Right lobe of liver (tissue), 6 donors: ENCODE results near the gene BEND6. TPM values are rescaled to one million over a fixed set of nuclear protein-coding genes. Genes with fewer than 3 reads are reported as not detected.

Experiments
- ATAC-seq, 4 donors: fragments of 200-7000 bp; cut with Tn5 transposase; one replicate each; pipeline ENCODE4 v1.9.1; 2020; ENCODE audit warnings: mild to moderate bottlenecking in 4 of 4, moderate library complexity in 4 of 4
- DNase-seq, 3 donors: peaks; one replicate each; pipeline ENCODE4 v3.0.0-alpha.2; 2020
- H3K27ac ChIP-seq, 3 donors: fragments of 200-600 bp; one replicate each; pipeline ENCODE4 v1.8.0; 2022
- H3K27me3 ChIP-seq, 2 donors: fragments of 200-600 bp; one replicate each; pipeline ENCODE4 v1.8.0; 2022
- H3K36me3 ChIP-seq, 4 donors: fragments of 200-600 bp; sonication (generic) in 1 of 4; one replicate each; pipeline versions ENCODE4 v1.5.1 to v1.8.0; 2017 to 2022; ENCODE audit warnings: control low read depth in 1 of 4
- H3K4me1 ChIP-seq, 4 donors: fragments of 200-600 bp; sonication (generic) in 1 of 4; one replicate each; pipeline versions ENCODE4 v1.5.1 to v1.8.0; 2017 to 2022; ENCODE audit warnings: control low read depth in 1 of 4
- H3K4me3 ChIP-seq, 3 donors: fragments of 200-600 bp; one replicate each; pipeline ENCODE4 v1.8.0; 2022
- H3K9me3 ChIP-seq, 4 donors: fragments of 200-600 bp; sonication (generic) in 1 of 4; one replicate each; pipeline versions ENCODE4 v1.5.1 to v1.8.0; 2017 to 2022; ENCODE audit warnings: control low read depth in 1 of 4
- CTCF ChIP-seq, 4 donors: fragments of 200-600 bp in 3 of 4; fragments of 450-650 bp in 1 of 4; IDR thresholded peaks; one replicate each; pipeline versions ENCODE4 v1.5.1 to v1.8.0; 2016 to 2022; ENCODE audit warnings: antibody characterized with exemption in 4 of 4, mild to moderate bottlenecking in 2 of 4
- POLR2A ChIP-seq: fragments of 450-650 bp; IDR thresholded peaks from one replicate; pipeline ENCODE4 v1.6.1; 2017; ENCODE audit warnings: antibody characterized with exemption, mild to moderate bottlenecking
- WGBS: methylation state at CpG from one replicate; pipeline ENCODE4 v1.1.6; 2018; ENCODE audit warnings: low coverage, low lambda C conversion rate; ENCODE audit not compliant: insufficient coverage; ENCODE audit errors: missing lambda C conversion rate; 5-methylcytosine and 5-hydroxymethylcytosine counted together
- intact Hi-C, 2 donors: fragments of 100-400 bp; cut with DNase I; formaldehyde crosslinking; loops; one replicate each; pipeline versions ENCODE4 v1.11.2 to v1.14.1; 2022
- total RNA-seq, 6 experiments: library from RNA; depleted of rRNA in 2 of 6; stranded (reverse); fragments of >200 nt in 2 of 6; fragmentation: NEBNext Ultra II Directional in 3 of 6; extraction: Animal tissue kit (Norgen Biotek cat#: 25700) in 3 of 6; gene quantifications; one replicate each; pipeline versions ENCODE4 v1.1.0 to v1.2.4, GENCODE V29; 2016 to 2023
- donor health status: DM: no; HTN: yes; CAD: no.
- donor health status: DM: no; HTN: no; CAD: no.
- donor health status: DM: no; HTN: no; CAD: no.
- donor health status: DM: no; HTN: yes; CAD: no.
- donor health status: DM: no; HTN: yes; CAD: no.

The BEND6 gene
- total RNA-seq, 6 experiments from 2014 or later = not detected

DNA sequence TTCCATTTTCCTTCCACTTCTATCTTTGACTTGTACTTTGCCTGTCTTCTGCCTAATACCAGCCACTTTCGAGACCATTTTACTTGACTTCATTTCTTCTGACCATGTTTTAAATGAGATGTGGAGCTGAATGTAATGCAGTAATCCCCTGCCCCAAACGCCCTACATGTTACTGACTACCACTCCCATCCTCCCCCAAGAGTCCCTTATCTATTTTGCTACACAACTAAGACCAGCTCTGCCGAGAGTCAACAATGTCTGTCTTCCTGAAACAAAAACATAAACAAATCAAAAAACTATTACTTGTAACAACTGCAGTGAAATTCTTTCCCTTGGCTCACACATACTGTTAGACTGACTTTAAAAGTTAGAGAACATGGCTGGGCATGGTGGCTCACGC, 64.5 kb downstream of the BEND6 start:
- DNase-seq (no peak), ATAC-seq (no peak)
- H3K9me3 ChIP-seq = no peaks in the 10 kb centered on the region
- no peaks in the 10 kb centered on the region for H3K36me3 ChIP-seq
- no peaks in the 10 kb centered on the region for H3K4me1 ChIP-seq
- intact Hi-C loops = no loop called here
- WGBS = 67% methylated on average over 4 of the region's 4 CpGs
- no peak overlapping the region for H3K4me3 ChIP-seq
- no peak overlapping the region for H3K27ac ChIP-seq
- no peaks in the 10 kb centered on the region for H3K27me3 ChIP-seq
- no peak for TF ChIP-seq POLR2A
- TF ChIP-seq CTCF (IDR thresholded peaks at IDR 0.05) = no peak

DNA sequence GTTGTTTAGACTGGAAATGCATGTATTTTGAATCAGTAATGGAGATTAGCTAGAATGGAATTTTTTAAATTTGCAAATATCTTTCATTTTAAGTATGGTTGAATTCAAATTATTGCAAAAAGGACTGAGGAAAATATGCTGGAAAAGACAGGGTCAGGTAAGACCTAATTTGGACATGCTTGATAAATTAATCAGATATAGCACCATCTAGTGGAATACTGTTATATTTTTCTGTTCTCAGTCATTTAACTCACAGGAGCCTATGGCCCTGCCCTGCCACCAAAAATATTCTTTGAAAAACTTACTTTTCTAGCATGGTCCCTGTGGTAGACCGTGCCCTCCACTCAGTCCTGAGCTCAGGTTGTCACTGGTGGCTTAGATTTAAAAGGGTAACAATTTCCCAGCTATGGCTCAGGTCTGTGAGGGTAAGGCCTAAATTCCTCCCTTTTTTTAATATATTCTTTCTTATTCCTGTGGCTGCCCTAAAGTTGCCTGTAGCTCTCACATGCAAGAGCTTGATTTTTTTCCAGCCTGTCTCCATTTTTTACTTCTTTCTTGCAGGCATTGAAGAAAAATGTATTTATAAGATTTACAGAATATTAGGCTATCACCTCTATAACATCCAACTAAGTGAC, 66.3 kb downstream of the BEND6 start:
- TF ChIP-seq CTCF (IDR thresholded peaks at IDR 0.05) (peak; percentile 47 to 60 (median 58)), POLR2A (no peak)
- intact Hi-C loops = no loop called here
- 0% methylated on average over 1 of the region's 1 CpG for WGBS
- no peaks in the 10 kb centered on the region for H3K36me3 ChIP-seq
- H3K9me3 ChIP-seq = peaks cover 0 to 4% (median 0%) of the 10 kb centered on the region in 4 donors
- no peak overlapping the region for H3K4me3 ChIP-seq
- H3K27ac ChIP-seq = no peak overlapping the region
- peak; percentile 87 to 92 (median 89) for ATAC-seq
- H3K27me3 ChIP-seq = no peaks in the 10 kb centered on the region
- no peaks in the 10 kb centered on the region for H3K4me1 ChIP-seq
- DNase-seq = no peak

GRCh38 chr6:57024321-57024720, 69.4 kb downstream of the BEND6 start:
- 67% methylated on average over 2 of the region's 2 CpGs for WGBS
- Histone ChIP-seq H3K27me3 (no peaks in the 10 kb centered on the region), H3K36me3 (no peaks in the 10 kb centered on the region), H3K4me1 (no peaks in the 10 kb centered on the region), H3K9me3 (peaks cover 0 to 4% (median 0%) of the 10 kb centered on the region in 4 donors), H3K27ac (no peak overlapping the region), H3K4me3 (no peak overlapping the region)
- intact Hi-C loops = no loop called here
- ATAC-seq (no peak), DNase-seq (no peak)
- TF ChIP-seq CTCF (IDR thresholded peaks at IDR 0.05) = no peak
- no peak for TF ChIP-seq POLR2A

- H3K4me1 ChIP-seq = no peaks in the 10 kb centered on the region
- no peaks in the 10 kb centered on the region for H3K36me3 ChIP-seq
- H3K4me3 ChIP-seq = no peak overlapping the region
- DNase-seq (no peak), ATAC-seq (no peak)
- no peak overlapping the region for H3K27ac ChIP-seq
- intact Hi-C loops = no loop called here
- H3K9me3 ChIP-seq = peaks cover 0 to 4% (median 0%) of the 10 kb centered on the region in 4 donors
- TF ChIP-seq CTCF (IDR thresholded peaks at IDR 0.05) (no peak), POLR2A (no peak)
- no peaks in the 10 kb centered on the region for H3K27me3 ChIP-seq
- WGBS = 55% methylated on average over 1 of the region's 1 CpG
Observed at GRCh38 chr6:57024775-57025174, 69.9 kb downstream of the BEND6 start.
